ENCODE measurements around the gene MAP4. TPM values are rescaled to one million over a fixed set of nuclear protein-coding genes. Genes with fewer than 3 reads are reported as not detected.

Gene MAP4
- polyA plus RNA-seq, 1 experiment, result 285 TPM

DNA sequence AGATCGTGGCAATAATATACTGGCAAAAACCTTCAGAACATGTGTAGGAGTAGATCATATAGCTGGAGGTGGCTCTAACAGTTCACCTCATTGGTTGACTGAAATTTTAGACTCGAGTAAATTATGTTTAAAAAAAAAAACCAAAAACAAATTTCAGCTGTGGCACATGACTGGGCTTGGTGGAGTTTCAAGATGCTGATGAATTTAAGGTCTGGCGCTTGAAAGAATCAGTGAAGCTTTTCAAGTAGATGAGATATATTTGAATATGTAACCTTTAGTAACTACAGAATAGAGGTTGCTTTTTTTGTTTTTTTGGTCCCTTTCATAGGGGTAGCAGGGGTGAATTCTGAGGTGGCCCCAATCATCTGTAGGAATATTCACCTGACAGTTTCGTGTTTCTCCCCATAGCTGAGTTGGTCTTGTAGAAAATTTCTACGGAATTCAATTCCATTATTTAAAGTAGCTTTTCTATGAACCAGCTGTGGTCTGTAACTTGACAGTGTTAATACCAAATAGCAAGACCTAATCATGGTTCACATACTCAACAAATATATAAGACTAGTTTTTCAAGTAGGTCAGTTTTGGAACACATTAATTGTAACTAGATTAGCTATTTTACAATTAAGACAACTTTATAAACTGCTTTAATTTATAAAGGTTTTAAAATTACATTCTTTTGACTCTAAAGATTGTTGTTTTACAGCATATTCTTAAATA, 65.6 kb downstream of the MAP4 start:
- no peak overlapping the region for H3K4me3 ChIP-seq (ENCODE audit: low read depth, low read length)
- POLR2A ChIA-PET, result interaction anchor here (0.6 kb wide), 1 partner anchor 49 kb away, joined by 6 read pairs; no protein-coding TSS in a partner anchor
- DNase-seq (ENCODE audit: low read depth, low spot score), result no peak
- no peak overlapping the region for H3K27ac ChIP-seq (ENCODE audit: low read depth, low read length)
- CTCF ChIA-PET, result interaction anchor here (1.1 to 1.7 kb wide), 2 partner anchors 40 to 208 kb away, joined by 5 to 6 read pairs; no protein-coding TSS in a partner anchor
- H3K27me3 ChIP-seq (ENCODE audit: control insufficient read depth, insufficient read depth, low read length), result no peaks in the 10 kb centered on the region
- H3K9me3 ChIP-seq (ENCODE audit: control insufficient read depth, insufficient read depth, low read length), result no peaks in the 10 kb centered on the region
- TF ChIP-seq, protein P1, sequence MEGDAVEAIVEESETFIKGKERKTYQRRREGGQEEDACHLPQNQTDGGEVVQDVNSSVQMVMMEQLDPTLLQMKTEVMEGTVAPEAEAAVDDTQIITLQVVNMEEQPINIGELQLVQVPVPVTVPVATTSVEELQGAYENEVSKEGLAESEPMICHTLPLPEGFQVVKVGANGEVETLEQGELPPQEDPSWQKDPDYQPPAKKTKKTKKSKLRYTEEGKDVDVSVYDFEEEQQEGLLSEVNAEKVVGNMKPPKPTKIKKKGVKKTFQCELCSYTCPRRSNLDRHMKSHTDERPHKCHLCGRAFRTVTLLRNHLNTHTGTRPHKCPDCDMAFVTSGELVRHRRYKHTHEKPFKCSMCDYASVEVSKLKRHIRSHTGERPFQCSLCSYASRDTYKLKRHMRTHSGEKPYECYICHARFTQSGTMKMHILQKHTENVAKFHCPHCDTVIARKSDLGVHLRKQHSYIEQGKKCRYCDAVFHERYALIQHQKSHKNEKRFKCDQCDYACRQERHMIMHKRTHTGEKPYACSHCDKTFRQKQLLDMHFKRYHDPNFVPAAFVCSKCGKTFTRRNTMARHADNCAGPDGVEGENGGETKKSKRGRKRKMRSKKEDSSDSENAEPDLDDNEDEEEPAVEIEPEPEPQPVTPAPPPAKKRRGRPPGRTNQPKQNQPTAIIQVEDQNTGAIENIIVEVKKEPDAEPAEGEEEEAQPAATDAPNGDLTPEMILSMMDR (IDR thresholded peaks at IDR 0.05; ENCODE audit: low read depth, low read length), result no peak

DNA sequence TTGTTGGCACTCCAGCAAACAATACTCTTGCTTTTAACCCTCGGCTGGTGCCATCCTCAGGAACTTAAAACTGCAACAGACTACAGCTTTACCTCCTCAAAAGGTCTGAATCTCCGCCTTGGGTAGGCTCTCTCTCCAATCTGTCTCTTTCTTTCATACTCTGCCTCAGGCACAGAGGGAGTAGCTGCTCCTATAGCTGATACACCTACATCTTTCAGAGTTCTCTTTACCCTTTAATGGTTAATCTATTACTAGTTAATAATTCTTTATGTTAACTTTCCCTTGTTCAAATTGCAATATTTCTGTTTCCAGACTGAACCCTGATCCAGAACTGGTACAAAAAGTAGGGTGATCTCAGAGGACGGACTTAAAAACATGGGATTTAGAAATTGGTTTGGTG, 66.2 kb downstream of the MAP4 start:
- CTCF ChIA-PET, result interaction anchor here (0.6 to 1.7 kb wide), 3 partner anchors 37 to 208 kb away, joined by 3 to 6 read pairs (median 5); no protein-coding TSS in a partner anchor
- no peak for DNase-seq (ENCODE audit: low read depth, low spot score)
- no peak overlapping the region for H3K4me3 ChIP-seq (ENCODE audit: low read depth, low read length)
- POLR2A ChIA-PET, result no interaction called here
- H3K9me3 ChIP-seq (ENCODE audit: control insufficient read depth, insufficient read depth, low read length), result no peaks in the 10 kb centered on the region
- TF ChIP-seq, protein P1 (IDR thresholded peaks at IDR 0.05; ENCODE audit: low read depth, low read length), result no peak
- no peaks in the 10 kb centered on the region for H3K27me3 ChIP-seq (ENCODE audit: control insufficient read depth, insufficient read depth, low read length)
- H3K27ac ChIP-seq (ENCODE audit: low read depth, low read length), result no peak overlapping the region

DNA sequence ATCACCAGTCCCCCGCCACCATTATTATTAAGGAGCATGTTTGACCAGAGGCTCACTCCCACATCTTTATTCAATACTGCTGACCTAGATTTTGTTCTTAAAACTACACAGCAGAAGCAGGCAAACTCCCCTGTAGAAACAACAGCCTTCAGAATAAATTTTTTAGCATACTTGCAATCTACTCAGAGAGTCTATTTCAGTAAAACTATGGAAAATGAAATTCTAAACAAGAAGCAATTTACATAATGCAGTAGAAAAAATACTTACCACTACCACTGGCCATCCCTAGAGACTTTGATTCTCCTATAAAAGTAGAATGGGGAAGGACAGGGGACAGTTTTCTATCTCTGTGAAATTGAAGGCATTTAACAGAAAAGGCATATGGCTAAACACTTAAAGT, 76.0 kb downstream of the MAP4 start:
- TF ChIP-seq, protein P1 (IDR thresholded peaks at IDR 0.05; ENCODE audit: low read depth, low read length), result no peak
- CTCF ChIA-PET, result no interaction called here
- H3K27me3 ChIP-seq (ENCODE audit: control insufficient read depth, insufficient read depth, low read length), result no peaks in the 10 kb centered on the region
- H3K9me3 ChIP-seq (ENCODE audit: control insufficient read depth, insufficient read depth, low read length), result no peaks in the 10 kb centered on the region
- POLR2A ChIA-PET, result no interaction called here
- H3K4me3 ChIP-seq (ENCODE audit: low read depth, low read length), result no peak overlapping the region
- no peak for DNase-seq (ENCODE audit: low read depth, low spot score)
- H3K27ac ChIP-seq (ENCODE audit: low read depth, low read length), result no peak overlapping the region

DNA sequence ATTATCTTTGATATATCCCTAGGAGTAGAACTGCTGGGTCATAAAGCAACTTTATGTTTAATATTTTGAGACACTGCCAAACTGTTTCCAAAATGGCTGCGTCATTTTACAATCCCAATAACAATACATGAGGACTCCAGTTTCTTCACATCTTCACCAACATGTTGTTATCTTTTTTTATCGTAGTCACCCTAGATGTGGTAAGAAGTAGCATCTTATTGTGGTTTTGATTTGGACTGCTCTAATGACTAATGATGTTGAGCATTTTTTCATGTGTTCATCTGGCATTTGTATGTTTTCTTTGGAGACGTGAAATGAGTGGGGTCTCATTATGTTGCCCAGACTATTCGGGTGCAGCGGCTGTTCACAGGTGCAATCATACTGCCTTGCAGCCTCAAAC, 83.8 kb downstream of the MAP4 start:
- TF ChIP-seq, protein P1 (IDR thresholded peaks at IDR 0.05; ENCODE audit: low read depth, low read length), result no peak
- POLR2A ChIA-PET, result no interaction called here
- CTCF ChIA-PET, result no interaction called here
- Histone ChIP-seq H3K27ac (ENCODE audit: low read depth, low read length) (no peak overlapping the region), H3K9me3 (ENCODE audit: control insufficient read depth, insufficient read depth, low read length) (no peaks in the 10 kb centered on the region), H3K27me3 (ENCODE audit: control insufficient read depth, insufficient read depth, low read length) (no peaks in the 10 kb centered on the region), H3K4me3 (ENCODE audit: low read depth, low read length) (no peak overlapping the region)
- no peak for DNase-seq (ENCODE audit: low read depth, low spot score)

DNA sequence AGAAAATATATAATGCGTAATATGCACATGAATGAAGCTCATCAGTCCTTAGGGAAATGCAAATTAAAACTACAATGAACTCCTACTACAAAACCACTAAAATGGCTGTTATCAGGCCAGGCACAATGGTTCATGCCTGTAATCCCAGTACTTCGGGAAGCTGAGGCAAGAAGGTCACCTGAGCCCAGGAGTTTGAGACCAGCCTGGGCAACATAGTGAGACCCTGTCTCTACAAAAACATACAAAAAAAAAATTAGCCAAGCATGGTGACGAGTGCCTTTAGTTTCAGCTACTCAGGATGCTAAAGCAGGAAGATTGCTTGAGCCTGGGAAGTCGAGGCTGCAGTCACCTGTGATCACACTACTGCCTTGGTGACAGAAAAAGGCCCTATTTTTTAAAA, 85.2 kb downstream of the MAP4 start:
- Histone ChIP-seq H3K27ac (ENCODE audit: low read depth, low read length) (no peak overlapping the region), H3K9me3 (ENCODE audit: control insufficient read depth, insufficient read depth, low read length) (no peaks in the 10 kb centered on the region), H3K27me3 (ENCODE audit: control insufficient read depth, insufficient read depth, low read length) (no peaks in the 10 kb centered on the region), H3K4me3 (ENCODE audit: low read depth, low read length) (no peak overlapping the region)
- TF ChIP-seq, protein P1 (IDR thresholded peaks at IDR 0.05; ENCODE audit: low read depth, low read length), result no peak
- POLR2A ChIA-PET, result interaction anchor here (0.6 to 0.7 kb wide), 2 partner anchors 39 to 97 kb away, joined by 3 to 4 read pairs; no protein-coding TSS in a partner anchor
- CTCF ChIA-PET, result interaction anchor here (0.7 kb wide), 1 partner anchor 36 kb away, joined by 3 read pairs; no protein-coding TSS in a partner anchor
- DNase-seq (ENCODE audit: low read depth, low spot score), result no peak
